ENCODE measurements around the gene JUNB.
"Not testable (repeated sequence)": the region's sequence is repeated elsewhere in the genome, so short reads cannot be mapped to it uniquely, and the experiment has no call there.

The JUNB gene

DNA sequence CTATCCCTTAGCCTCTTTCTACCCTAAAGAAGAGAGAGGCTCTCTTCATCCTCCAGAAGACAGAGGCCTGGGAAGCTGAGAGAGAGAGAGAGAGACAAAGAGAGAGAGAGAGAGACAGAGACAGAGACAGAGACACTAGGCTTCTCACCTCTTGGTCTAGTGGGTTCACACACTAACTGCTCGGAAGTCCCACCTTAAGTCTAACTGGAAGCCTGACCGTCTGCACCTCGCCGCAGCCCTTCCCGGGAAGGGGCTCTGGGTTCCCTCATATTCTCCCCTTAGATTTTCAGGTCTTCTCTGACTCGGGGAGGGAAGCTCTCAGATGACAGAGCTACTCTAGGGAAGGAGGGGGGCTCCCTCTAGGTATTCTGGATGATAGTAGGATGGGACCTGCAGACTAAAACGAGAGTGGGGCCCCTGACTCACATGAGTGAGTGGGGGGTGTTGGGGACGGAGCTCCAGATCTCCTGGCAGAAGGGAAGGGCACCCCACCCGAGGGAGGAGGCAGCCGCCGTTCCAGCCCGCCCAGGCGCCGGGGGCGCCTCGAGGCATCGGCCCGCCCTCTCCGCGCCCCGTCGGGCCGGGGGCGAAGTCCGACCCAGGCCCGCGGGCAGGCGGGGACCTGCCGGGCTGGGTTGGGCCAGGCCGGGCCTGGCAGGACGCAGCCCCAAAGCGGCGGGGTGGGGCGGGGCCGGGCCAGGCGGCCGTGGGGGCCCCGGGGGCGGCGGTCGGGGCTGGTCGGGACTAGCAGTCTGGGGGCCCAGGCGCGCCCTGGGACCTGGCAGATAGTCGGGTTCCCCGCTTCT, 2.0 kb upstream of the JUNB start:
- DNase-seq (ENCODE audit: low read depth in 4 of 4, low spot score in 1 of 4): no peak

DNA sequence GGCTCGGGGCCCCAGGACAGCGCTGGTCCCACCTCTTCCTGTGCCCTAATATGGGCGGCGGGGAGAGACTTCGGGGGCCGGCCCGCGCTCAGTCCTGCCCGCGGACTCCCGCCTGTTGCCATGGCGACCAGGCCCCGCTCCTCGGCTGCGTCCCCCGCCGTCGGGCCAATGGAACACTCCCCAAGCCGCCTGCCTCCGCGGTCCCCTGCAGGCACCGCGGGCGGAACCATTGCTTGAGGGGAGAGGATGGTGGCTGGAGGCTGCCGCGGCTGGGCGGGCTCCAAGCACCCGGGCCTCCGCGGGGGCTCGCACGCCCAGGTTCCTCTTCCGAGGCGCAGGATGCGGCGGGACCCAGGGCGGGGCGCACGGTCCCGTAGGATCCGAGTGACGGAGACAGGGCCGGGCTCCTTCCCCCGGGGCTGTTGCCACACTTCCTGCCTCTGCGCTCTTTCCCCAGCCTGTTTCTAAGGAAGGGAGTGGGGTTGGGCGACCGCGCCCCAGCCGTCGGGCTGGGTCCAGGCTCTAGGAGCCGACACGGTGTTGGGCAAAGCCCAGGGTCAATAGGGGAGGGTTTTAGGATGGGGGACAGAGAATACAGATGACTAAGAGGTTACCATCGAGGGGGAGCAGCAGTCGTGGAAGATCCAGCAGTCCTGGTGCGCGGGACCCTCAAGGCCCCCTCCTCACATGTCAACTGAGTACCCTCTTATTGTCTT, 1.2 kb upstream of the JUNB start:
- peak in 2 of 4 experiments; percentile 84 to 97 for DNase-seq (ENCODE audit: low read depth in 4 of 4, low spot score in 1 of 4)

DNA sequence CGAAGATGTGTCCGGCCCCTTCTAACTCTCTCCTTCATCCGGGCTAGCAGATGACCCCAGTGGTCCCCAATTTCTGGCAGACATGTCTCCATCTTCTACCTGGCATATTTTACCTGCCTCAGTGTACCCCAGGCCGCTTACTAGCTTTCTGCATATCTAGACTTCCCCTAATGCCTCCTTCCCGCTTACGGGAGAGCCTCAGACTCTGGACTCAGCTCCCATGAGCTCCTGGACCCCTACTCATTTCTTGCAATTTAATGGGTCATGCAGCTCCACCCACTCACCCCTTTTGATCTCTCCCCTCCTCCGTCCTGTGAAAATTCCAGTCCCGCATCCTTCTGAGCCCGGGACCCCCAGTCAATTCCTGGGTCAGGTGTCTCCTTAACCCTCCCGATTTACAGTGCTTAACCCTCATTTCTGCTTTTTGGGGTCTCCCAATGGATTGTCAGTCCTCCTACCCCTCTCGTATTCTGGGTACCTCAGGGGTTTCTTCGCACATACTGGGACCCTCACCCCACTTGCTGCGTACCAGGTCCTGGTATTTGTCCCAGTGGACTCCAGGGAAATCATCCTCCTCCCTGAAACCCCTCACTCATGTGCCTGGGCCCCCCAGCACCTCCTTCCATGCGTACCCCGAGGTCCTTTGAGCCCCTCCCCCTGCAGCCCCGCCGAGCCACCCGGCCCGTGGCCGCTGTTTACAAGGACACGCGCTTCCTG, 500 bp upstream of the JUNB start:
- no peak for DNase-seq (ENCODE audit: low read depth in 4 of 4, low spot score in 1 of 4)

DNA sequence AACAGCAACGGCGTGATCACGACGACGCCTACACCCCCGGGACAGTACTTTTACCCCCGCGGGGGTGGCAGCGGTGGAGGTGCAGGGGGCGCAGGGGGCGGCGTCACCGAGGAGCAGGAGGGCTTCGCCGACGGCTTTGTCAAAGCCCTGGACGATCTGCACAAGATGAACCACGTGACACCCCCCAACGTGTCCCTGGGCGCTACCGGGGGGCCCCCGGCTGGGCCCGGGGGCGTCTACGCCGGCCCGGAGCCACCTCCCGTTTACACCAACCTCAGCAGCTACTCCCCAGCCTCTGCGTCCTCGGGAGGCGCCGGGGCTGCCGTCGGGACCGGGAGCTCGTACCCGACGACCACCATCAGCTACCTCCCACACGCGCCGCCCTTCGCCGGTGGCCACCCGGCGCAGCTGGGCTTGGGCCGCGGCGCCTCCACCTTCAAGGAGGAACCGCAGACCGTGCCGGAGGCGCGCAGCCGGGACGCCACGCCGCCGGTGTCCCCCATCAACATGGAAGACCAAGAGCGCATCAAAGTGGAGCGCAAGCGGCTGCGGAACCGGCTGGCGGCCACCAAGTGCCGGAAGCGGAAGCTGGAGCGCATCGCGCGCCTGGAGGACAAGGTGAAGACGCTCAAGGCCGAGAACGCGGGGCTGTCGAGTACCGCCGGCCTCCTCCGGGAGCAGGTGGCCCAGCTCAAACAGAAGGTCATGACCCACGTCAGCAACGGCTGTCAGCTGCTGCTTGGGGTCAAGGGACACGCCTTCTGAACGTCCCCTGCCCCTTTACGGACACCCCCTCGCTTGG, 966 bp downstream of the JUNB start:
- DNase-seq (ENCODE audit: low read depth in 4 of 4, low spot score in 1 of 4): peak in 1 of 4 experiments; percentile 67

DNA sequence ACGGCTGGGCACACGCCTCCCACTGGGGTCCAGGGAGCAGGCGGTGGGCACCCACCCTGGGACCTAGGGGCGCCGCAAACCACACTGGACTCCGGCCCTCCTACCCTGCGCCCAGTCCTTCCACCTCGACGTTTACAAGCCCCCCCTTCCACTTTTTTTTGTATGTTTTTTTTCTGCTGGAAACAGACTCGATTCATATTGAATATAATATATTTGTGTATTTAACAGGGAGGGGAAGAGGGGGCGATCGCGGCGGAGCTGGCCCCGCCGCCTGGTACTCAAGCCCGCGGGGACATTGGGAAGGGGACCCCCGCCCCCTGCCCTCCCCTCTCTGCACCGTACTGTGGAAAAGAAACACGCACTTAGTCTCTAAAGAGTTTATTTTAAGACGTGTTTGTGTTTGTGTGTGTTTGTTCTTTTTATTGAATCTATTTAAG, 1.6 kb downstream of the JUNB start:
- no peak for DNase-seq (ENCODE audit: low read depth in 4 of 4, low spot score in 1 of 4)

DNA sequence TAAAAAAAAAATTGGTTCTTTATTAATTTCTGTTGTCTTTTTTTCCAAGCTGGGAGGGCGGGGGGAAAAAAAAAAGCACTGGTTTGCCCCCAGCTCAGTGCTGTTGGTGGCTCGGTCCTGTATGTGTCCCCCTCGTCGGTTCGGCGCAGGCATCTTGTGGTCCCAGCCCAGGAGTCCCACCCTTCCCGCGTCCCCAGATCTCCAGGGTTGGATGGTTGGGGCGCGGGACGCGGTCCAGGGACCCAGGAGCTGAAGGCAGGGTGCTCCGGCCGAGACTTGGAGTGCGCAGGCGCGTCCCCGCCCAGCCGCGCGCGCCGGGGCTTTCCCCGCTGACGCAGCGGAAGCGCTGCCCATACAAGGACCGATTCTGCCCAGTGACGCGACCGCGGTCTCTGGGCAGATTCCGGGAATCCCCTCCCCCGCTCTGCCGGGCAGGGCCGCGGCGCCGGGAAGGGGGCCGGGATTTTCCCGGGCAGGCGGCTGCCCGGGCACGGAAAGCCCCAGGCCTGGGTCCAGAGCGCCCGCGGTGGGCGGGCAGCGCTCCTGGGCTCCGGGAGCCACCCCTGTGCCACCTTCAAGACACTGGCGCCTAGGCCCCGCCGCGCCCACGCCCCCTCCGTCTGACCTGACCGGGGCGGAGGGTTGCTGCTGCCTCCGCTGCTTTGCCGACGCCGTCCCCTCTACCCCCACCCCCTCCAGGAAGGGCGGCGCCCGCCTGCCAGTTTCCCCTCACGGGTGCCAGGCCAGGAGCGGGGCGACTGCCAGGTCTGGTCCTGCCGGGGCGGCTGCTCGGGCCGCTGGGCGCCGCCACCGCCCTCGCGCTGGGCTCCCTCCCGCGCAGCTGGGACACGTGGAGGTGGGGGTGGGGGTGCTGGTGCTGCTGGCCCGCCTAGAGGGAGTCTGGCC, 2.3 kb downstream of the JUNB start:
- DNase-seq (ENCODE audit: low read depth in 4 of 4, low spot score in 1 of 4): peak in 3 of 4 experiments; percentile 83 to 90 (median 89)

DNA sequence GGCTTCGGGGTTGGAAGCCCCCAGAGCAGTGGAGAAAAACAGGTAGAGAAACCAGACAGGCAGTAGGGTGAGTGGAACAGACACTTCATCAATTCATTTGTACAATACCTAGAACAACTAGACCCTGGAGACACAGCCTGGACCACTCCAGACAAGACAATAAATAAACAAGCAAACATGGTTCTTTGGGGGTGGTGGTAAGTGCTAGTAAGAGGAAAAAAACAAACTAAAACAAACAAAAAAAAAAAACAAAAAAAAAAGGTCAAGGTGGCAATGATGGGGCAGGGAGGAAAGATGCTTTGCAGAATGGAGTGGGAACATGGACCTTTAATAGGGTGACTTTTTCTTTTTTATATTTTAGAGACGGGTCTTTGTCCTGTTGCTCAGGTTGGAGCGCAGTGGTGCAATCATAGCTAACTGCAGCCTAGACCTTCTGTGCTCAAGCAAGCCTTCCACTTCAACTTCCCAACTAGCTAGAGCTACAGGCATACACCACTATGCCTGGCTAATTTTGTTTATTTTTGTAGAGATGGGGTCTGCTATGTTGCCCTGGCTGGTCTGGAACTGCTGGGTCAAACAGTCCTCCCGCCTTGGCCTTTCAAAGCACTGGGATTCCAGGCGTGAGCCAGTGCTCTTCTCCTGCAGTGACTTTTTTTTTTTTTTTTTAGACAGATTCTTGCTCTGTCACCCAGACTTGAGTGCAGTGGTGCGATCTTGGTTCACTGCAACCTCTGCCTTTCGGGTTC, 3.1 kb downstream of the JUNB start:
- no peak for DNase-seq (ENCODE audit: low read depth in 4 of 4, low spot score in 1 of 4)

DNA sequence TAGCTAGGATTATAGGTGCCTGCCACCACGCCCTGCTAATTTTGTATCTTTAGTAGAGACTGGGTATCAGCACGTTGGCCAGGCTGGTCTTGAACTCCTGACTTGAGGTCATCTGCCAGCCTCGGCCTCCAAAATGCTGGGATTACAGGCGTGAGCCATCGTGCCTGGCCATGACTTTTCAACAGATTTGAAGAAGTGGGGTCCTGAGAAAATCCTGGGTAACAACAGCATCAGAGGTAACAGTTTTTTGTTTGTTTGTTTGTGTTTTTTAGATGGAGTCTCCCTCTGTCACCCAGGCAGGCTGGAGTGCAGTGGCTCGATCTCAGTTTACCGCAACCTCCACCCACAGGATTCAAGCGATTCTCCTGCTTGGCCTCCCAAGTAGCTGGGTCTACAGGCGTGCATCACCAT, 3.7 kb downstream of the JUNB start:
- DNase-seq (ENCODE audit: low read depth in 4 of 4, low spot score in 1 of 4): no peak

DNA sequence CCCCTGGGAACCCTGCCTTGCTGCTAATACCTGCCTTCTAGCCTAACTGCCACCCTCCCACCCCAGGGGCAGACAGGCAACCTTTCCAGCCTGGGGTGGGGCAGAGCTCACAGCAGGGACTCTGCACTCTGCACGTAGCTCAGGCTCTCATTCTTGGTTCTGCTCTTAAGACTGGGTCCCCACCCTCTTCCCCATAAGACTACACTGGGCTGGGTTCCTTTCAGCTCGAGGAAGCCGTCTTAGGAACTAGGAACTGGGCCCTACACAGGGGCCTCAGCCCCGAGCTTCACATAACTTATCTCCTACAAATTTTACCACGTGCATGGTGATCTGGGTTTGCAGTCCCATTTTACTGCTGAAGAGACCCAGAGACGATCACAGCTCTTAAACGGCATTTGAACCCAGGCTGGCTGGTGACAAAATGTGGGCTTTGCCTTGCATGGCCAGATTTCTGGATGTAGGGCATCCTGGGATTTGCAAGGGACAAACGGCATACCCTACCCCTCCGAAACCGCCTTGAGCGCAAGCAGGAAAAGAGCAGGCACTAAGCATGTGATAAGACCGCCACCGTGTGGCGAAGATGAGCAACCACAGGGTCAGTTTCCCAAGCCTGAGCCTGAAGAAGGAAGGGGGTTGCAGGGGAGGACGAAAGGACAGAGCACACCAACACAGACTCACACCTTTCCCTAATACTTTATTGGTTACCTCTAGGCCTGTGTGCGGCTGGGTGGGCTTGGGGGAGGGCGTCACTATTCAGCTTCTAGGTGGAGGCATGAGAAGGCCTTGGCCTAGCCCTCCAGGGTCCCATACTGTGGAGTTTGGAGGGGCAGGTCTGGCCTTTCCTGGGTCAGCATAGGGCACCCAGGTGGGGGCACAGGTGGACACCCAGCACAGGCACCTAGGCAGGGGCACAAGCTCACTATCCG, 5.1 kb downstream of the JUNB start:
- peak in 1 of 4 experiments; percentile 65 for DNase-seq (ENCODE audit: low read depth in 4 of 4, low spot score in 1 of 4)

DNA sequence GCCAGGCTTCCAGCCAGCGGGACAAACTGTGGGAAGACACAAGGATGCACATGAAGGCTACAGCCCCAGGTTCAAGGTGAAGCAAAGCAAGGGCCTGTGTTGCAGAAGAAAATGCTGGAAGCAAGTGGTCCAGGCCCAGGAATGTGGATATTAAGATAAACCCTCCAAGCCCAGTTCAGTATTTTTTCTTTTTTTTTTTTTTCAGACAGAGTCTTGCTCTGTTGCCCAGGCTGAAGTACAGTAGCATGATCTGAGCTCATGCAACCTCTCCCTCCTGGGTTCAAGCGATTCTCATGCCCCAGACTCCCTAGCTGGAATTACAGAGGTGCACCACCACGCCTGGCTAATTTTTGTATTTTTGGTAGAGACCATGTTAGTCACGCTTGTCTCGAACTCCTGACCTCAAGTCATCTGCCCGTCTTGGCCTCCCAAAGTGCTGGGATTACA, 5.9 kb downstream of the JUNB start:
- no peak for DNase-seq (ENCODE audit: low read depth in 4 of 4, low spot score in 1 of 4)

DNA sequence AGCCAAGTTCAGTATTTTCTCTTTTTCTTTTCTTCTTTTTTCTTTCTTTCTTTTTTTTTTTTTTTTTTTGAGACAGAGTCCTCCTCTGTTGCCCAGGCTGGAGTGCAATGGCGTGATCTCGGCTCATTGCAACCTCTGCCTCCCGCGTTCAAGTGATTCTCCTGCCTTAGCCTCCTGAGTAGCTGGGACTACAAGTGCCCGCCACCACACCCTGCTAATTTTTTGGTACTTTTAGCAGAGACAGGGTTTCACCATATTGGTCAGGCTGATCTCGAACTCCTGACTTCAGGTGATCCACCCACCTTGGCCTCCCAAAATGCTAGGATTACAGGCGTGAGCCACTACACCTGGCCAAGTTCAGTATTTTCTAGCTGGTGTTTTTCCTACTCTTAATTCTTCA, 6.3 kb downstream of the JUNB start:
- not testable (repeated sequence) for DNase-seq (ENCODE audit: low read depth in 4 of 4, low spot score in 1 of 4)

DNA sequence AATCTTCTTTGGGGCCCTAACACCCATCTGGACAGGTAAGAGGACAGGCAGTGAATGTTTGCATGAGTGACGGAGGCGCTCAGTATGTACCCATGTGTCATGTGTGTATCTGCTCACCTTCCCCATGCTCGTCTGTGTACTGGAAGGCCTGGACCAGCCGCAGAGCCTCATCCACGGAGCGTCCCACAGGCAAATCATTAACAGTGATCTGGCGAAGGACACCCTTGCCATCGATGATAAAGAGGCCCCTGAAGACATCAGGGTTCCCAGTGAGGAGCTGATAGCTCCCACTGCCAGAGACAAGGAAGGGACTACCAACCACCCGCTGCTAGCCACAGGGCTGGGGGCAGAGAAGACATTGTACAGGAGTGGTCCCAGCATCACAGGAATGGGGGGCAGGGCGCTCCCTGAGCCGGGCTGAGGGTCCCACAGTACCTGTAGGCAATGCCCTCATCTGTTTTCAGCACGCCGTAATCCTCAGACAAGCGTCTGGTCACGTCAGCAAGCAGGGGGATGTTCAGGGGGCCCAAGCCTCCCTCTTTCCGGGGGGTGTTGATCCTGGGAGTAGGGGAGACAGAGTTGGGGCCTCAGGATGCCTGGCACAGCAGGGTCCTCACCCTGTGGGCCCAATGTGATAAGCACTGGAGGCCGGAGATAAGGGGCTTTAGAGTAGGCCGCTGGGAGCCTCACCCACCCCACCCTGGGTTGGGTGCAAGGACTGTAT, 8.6 kb downstream of the JUNB start:
- DNase-seq (ENCODE audit: low read depth in 4 of 4, low spot score in 1 of 4): no peak

DNA sequence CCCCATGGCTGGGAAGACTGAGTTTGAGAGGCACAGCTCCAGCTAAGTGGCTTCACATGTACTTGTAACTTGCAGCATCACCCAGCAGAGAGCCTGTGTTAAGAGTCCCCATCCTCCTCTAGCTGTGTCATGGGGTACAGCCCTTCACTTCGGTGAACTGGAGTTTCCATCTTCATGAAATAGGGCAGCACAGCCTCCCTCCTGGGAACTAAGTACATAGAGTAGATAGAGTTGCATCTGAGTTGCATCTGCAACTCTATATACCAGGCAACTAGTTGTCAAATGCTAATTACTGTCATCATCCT, 9.1 kb downstream of the JUNB start:
- no peak for DNase-seq (ENCODE audit: low read depth in 4 of 4, low spot score in 1 of 4)

DNA sequence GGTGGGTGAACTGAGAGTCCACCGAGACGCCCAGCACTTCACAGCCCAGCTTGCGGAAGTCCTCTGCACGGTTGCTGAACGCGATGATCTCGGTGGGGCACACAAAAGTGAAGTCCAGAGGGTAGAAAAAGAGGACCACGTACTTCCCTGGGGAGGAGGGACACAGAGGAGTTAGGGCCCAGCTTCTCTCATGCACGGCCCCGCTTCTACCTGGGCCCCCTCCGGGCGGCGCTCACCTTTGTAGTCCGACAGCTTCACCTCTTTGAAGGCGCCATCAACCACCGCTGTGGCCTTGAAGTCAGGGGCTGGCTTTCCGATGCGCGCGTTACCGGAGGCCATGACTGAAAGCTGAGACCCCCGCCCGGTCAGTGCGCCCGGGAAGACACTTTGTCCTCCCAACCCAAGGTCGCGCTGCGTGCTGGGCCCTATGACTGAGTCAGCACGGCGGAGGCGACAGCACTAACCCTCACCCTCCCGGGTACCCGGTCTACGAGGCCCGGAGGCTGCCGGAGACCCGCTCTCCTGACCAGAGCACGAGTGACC, 9.7 kb downstream of the JUNB start:
- DNase-seq (ENCODE audit: low read depth in 4 of 4, low spot score in 1 of 4): no peak

DNA sequence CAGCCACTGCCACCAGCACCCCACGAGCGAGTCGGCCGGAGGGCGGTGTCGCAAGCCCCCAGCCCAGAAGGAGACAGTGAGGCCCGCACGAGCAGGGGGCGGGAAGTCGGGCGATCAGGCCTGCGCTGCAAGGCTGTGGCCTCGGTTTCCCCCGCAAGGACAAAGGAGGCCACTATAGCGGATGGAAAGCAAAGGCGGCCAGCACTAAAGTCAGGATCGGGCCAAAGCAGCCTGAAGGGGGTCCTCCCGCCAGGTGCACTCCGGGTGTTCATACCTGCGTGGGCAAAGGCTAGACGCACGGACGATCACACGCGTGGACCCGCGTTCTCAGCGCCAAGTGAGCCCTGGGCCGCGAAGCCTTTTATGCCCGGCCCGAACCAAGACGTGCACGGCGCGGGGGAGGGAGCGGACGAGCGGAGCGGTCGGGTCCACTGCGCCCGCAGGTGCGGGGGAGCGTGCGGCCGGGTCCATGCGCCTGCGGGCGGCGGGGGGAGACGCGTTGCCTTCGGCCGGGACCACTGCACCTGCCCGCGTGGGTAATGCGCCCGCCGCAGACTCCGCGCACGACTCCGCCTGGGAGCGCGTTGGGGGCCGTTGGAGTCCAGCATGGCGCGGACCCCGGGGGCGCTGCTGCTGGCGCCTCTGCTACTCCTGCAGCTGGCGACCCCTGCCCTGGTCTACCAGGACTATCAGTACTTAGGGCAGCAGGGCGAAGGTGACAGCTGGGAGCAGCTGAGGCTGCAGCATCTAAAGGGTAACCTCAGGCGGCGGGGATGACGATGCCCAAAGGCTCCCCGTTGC, 10.4 kb downstream of the JUNB start, which contains the start of the genes PRDX2 and THSD8:
Gene PRDX2, minus strand, starts transcription at position 335 of the 801 bp plus-strand sequence. CDS start 539 bp downstream, outside the sequence.
Gene THSD8, plus strand, starts transcription at position 604 of the 801 bp plus-strand sequence. Its CDS starts 3 bp downstream, at position 607.
- peak in 2 of 4 experiments; percentile 65 to 69 for DNase-seq (ENCODE audit: low read depth in 4 of 4, low spot score in 1 of 4)
